ENCODE data around the gene CTDP1.

The CTDP1 gene

GRCh38 chr18:79770501-79770815 is 90.9 kb downstream of the CTDP1 start:
- ChIA-PET CTCF (no interaction called here), POLR2A (no interaction called here)
- no peak for DNase-seq (ENCODE audit: extremely low spot score)
- TF ChIP-seq CTCF (IDR thresholded peaks at IDR 0.05; ENCODE audit: control extremely low read depth, extremely low read depth, low read depth, missing control alignments), result no peak

GRCh38 chr18:79770826-79771225 is 91.2 kb downstream of the CTDP1 start:
- ChIA-PET POLR2A (no interaction called here), CTCF (no interaction called here)
- TF ChIP-seq CTCF (IDR thresholded peaks at IDR 0.05; ENCODE audit: control extremely low read depth, extremely low read depth, low read depth, missing control alignments), result no peak
- no peak for DNase-seq (ENCODE audit: extremely low spot score)

GRCh38 chr18:79771446-79772107 is 92.0 kb downstream of the CTDP1 start:
- no peak for DNase-seq (ENCODE audit: extremely low spot score)
- no peak for TF ChIP-seq CTCF (IDR thresholded peaks at IDR 0.05; ENCODE audit: control extremely low read depth, extremely low read depth, low read depth, missing control alignments)
- CTCF ChIA-PET, result no interaction called here
- POLR2A ChIA-PET, result no interaction called here

- CTCF ChIA-PET, result no interaction called here
- no peak for TF ChIP-seq CTCF (IDR thresholded peaks at IDR 0.05; ENCODE audit: control extremely low read depth, extremely low read depth, low read depth, missing control alignments)
- no peak for DNase-seq (ENCODE audit: extremely low spot score)
- POLR2A ChIA-PET, result no interaction called here
Measured at GRCh38 chr18:79772108-79772864, 92.7 kb downstream of the CTDP1 start.

- POLR2A ChIA-PET, result no interaction called here
- CTCF ChIA-PET, result no interaction called here
- no peak for TF ChIP-seq CTCF (IDR thresholded peaks at IDR 0.05; ENCODE audit: control extremely low read depth, extremely low read depth, low read depth, missing control alignments)
Measured at GRCh38 chr18:79772865-79773696, 93.5 kb downstream of the CTDP1 start.

GRCh38 chr18:79774111-79774510 is 94.5 kb downstream of the CTDP1 start:
- CTCF ChIA-PET, result no interaction called here
- POLR2A ChIA-PET, result no interaction called here
- no peak for TF ChIP-seq CTCF (IDR thresholded peaks at IDR 0.05; ENCODE audit: control extremely low read depth, extremely low read depth, low read depth, missing control alignments)
- DNase-seq (ENCODE audit: extremely low spot score), result no peak

More at GRCh38 chr18:79772865-79773696, 93.5 kb downstream of the CTDP1 start:
- no peak for DNase-seq (ENCODE audit: extremely low spot score)

All from GM10248 (cell line).